Measurements from ENCODE around the gene PDPK1. TPM values are rescaled to one million over a fixed set of nuclear protein-coding genes. Genes with fewer than 3 reads are reported as not detected.
"Not testable (repeated sequence)": the region's sequence is repeated elsewhere in the genome, so short reads cannot be mapped to it uniquely, and the experiment has no call there.

Gene PDPK1
- total and polyA plus RNA-seq, 2 of the 4 experiments (the other 2 are of a cell fraction), result 10.6 to 27.3 TPM

DNA sequence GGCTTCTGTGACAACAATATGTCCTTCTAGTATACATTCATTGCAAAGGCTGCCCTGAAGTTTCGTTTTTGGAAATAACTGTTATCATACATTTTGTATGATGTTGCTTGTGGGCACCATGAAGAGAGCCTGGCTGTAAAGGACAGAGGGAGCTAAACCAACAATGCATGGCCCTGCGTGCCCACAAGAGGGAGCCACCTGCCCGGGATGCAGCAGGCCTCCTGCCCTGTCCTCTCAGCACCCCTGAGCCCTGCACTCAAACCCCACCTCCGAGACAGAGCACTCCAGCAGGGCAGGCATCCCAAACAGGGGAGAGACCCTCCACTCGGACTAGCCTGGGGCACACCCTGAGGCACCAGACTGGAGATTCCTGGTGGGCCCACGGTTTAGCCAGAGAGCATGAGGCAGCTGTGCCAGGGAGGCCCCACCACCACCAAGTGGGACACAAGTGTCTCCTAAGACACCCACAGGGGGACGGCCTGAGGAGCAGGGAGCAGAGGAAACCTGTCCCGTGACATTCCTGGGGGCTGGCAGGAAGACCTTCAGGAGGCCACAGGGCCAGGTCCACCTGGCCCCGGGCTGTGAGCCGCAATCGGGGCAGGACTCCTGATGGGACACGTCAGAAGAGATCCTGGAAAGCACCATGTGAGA is 101.4 kb downstream of the PDPK1 start:
- H2AK9ac ChIP-seq (replicated peaks; ENCODE audit: low read depth, low read length, poor library complexity); H3K9ac ChIP-seq (ENCODE audit: low read depth, low read length); H3K9me1 ChIP-seq (ENCODE audit: insufficient read depth, low read length); H3K27me3 ChIP-seq (ENCODE audit: control insufficient read depth, insufficient read depth, low read length); POLR2A ChIA-PET (ENCODE audit: unreplicated experiment); H3K4me1 ChIP-seq (ENCODE audit: control insufficient read depth, insufficient read depth, low read length); H3K79me1 ChIP-seq (ENCODE audit: low read depth in 1 of 2, low read length in 2 of 2); H3K14ac ChIP-seq (replicated peaks; ENCODE audit: low read depth, low read length); H3K4me2 ChIP-seq (ENCODE audit: low read depth, low read length); H4K5ac ChIP-seq (ENCODE audit: low read depth, low read length); H3K36me3 ChIP-seq (ENCODE audit: control insufficient read depth, insufficient read depth, low read length); dilution Hi-C loops (cut with HindIII; ENCODE audit: low sequenced_read_pairs, unreplicated experiment); H2BK120ac ChIP-seq (ENCODE audit: low read depth, low read length); H3K4me3 ChIP-seq (ENCODE audit: insufficient read depth, low read depth, low read length); H3K56ac ChIP-seq (ENCODE audit: extremely low read depth, insufficient read depth, low read length); H3K27ac ChIP-seq (ENCODE audit: insufficient read depth, low read length); H2BK15ac ChIP-seq (ENCODE audit: low read depth, low read length); H3K4ac ChIP-seq (ENCODE audit: low read depth, low read length); H2BK20ac ChIP-seq (ENCODE audit: low read depth, low read length); H4K91ac ChIP-seq (ENCODE audit: insufficient read depth, low read depth, low read length); in situ Hi-C loops (cut with MboI; ENCODE audit: low sequenced_read_pairs); H4K8ac ChIP-seq (ENCODE audit: low read depth in 2 of 2, low read length in 2 of 2); intact Hi-C loops (cut with micrococcal nuclease); DNase-seq; H3K9me3 ChIP-seq (ENCODE audit: control insufficient read depth, insufficient read depth, low read length); H2BK5ac ChIP-seq (ENCODE audit: low read depth, low read length, poor library complexity, severe bottlenecking); CTCF ChIA-PET; H2AK5ac ChIP-seq (ENCODE audit: low read depth, low read length); H3K18ac ChIP-seq (ENCODE audit: low read depth, low read length); H4K20me1 ChIP-seq (ENCODE audit: insufficient read depth, low read length); H3K23ac ChIP-seq (ENCODE audit: low read depth, low read length); BruUV-seq (replicated peaks); H2AFZ ChIP-seq (replicated peaks; ENCODE audit: low read length, poor library complexity): not testable (repeated sequence)
- TF ChIP-seq, protein P1, sequence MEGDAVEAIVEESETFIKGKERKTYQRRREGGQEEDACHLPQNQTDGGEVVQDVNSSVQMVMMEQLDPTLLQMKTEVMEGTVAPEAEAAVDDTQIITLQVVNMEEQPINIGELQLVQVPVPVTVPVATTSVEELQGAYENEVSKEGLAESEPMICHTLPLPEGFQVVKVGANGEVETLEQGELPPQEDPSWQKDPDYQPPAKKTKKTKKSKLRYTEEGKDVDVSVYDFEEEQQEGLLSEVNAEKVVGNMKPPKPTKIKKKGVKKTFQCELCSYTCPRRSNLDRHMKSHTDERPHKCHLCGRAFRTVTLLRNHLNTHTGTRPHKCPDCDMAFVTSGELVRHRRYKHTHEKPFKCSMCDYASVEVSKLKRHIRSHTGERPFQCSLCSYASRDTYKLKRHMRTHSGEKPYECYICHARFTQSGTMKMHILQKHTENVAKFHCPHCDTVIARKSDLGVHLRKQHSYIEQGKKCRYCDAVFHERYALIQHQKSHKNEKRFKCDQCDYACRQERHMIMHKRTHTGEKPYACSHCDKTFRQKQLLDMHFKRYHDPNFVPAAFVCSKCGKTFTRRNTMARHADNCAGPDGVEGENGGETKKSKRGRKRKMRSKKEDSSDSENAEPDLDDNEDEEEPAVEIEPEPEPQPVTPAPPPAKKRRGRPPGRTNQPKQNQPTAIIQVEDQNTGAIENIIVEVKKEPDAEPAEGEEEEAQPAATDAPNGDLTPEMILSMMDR (conservative IDR thresholded peaks at IDR 0.05; ENCODE audit: low read depth, low read length), result peak; percentile 21; the same call in 1 of the 2 replicates
- ATAC-seq (ENCODE audit: low read depth), result peak; percentile 97
- WGBS, 2 experiments (ENCODE audit: extremely low coverage in 2 of 2, insufficient read length in 1 of 2), result no CpG with 5 or more reads among the region's 12 CpGs

DNA sequence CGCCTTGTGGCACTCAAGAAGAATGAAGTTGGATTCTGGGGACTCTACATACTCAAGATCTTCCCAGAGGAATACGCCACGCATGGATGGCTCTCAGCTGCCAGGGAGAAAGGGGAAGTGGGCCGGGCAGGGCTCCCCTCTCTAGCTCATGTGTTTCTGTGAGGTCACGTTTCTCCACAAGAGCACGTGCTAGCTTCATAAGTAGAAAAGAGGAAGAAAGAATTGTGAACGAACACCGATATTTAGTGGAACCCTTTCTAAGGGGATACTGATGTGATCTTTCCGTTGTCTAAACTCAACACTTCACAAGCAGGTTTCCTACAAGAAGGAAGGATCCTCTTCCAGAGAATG is 101.9 kb downstream of the PDPK1 start:
- H3K14ac ChIP-seq (replicated peaks; ENCODE audit: low read depth, low read length); dilution Hi-C loops (cut with HindIII; ENCODE audit: low sequenced_read_pairs, unreplicated experiment); DNase-seq; H2AFZ ChIP-seq (replicated peaks; ENCODE audit: low read length, poor library complexity); H3K9me1 ChIP-seq (ENCODE audit: insufficient read depth, low read length); H3K9me3 ChIP-seq (ENCODE audit: control insufficient read depth, insufficient read depth, low read length); H2BK120ac ChIP-seq (ENCODE audit: low read depth, low read length); H3K56ac ChIP-seq (ENCODE audit: extremely low read depth, insufficient read depth, low read length); H3K4me1 ChIP-seq (ENCODE audit: control insufficient read depth, insufficient read depth, low read length); intact Hi-C loops (cut with micrococcal nuclease); H4K8ac ChIP-seq (ENCODE audit: low read depth in 2 of 2, low read length in 2 of 2); H3K27ac ChIP-seq (ENCODE audit: insufficient read depth, low read length); in situ Hi-C loops (cut with MboI; ENCODE audit: low sequenced_read_pairs); H3K27me3 ChIP-seq (ENCODE audit: control insufficient read depth, insufficient read depth, low read length); H4K91ac ChIP-seq (ENCODE audit: insufficient read depth, low read depth, low read length); POLR2A ChIA-PET (ENCODE audit: unreplicated experiment); H2AK5ac ChIP-seq (ENCODE audit: low read depth, low read length); ATAC-seq (ENCODE audit: low read depth); BruUV-seq (replicated peaks); H2BK20ac ChIP-seq (ENCODE audit: low read depth, low read length); H4K5ac ChIP-seq (ENCODE audit: low read depth, low read length); H2AK9ac ChIP-seq (replicated peaks; ENCODE audit: low read depth, low read length, poor library complexity); H3K23ac ChIP-seq (ENCODE audit: low read depth, low read length); H2BK15ac ChIP-seq (ENCODE audit: low read depth, low read length); H3K36me3 ChIP-seq (ENCODE audit: control insufficient read depth, insufficient read depth, low read length); H3K9ac ChIP-seq (ENCODE audit: low read depth, low read length); CTCF ChIA-PET; H4K20me1 ChIP-seq (ENCODE audit: insufficient read depth, low read length); H3K4ac ChIP-seq (ENCODE audit: low read depth, low read length); H3K79me1 ChIP-seq (ENCODE audit: low read depth in 1 of 2, low read length in 2 of 2); H3K4me3 ChIP-seq (ENCODE audit: insufficient read depth, low read depth, low read length); H3K18ac ChIP-seq (ENCODE audit: low read depth, low read length); H3K4me2 ChIP-seq (ENCODE audit: low read depth, low read length); H2BK5ac ChIP-seq (ENCODE audit: low read depth, low read length, poor library complexity, severe bottlenecking): not testable (repeated sequence)
- no CpG with 5 or more reads among the region's 9 CpGs for WGBS, 2 experiments (ENCODE audit: extremely low coverage in 2 of 2, insufficient read length in 1 of 2)

Data from IMR-90 (cell line).